Activated CD4-positive, alpha-beta T cell treated with anti-CD3 and anti-CD28 coated beads, Interleukin-2, amount 50 U/mL, for 16 hours (primary cell): Measurements from ENCODE around the gene LRRC19.

Experiments used
- DNase-seq: peaks from one replicate; pipeline ENCODE4 v3.0.0-alpha.2; 2020

LRRC19 gene

DNA sequence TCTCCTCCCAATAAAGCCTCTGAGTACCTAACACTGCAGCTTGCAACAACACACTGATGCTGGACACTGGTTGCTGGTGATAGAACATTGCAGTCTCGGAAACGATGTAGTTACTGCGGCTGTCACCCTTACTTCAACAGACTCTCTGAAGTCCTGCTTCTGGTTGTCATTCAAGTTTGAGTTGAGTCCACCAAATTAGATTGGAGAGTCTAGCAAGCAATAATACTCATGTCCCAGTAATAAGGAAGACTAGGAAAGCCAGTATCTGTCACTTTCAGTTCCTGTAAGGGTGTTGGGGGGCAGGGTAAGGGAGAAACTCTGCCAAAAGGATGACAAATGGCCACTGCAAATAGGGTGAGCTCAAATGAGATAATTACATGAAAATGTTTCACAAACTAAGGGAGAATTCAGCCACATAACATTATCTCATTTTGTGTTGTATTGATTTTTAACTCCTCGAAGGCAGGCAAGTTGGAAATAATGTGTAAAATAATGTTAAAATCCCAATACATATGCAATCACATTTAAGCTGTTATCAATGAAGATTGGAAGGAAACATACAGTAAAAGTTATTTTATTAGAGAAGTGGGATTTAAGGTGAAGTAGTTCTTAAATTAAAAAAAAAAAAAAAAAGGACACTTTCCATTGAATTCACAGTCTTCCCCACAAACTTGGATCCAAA lies 50.1 kb downstream of the LRRC19 start:
- DNase-seq: no peak

DNA sequence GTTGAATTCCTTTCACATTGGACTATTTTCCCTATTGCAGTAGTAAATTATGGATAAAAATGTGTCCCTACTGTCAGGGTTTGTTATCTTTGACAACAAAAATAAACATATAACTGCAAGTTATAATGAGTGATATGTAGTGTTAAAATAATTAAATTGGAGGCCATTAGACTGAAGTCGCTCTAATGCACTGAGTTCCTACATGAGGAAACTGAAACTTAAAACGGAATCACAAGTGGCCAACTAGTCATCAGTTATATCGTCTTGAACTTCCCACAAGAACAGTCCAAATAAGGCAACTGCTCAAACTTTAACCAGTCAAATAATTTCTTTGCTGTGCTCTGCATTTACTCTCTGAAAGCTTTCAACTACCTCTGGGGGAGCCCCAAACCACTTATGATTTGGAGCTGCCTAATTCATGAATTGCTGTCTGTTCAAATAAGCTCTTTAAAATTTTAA lies 51.4 kb downstream of the LRRC19 start:
- peak; percentile 64 for DNase-seq

DNA sequence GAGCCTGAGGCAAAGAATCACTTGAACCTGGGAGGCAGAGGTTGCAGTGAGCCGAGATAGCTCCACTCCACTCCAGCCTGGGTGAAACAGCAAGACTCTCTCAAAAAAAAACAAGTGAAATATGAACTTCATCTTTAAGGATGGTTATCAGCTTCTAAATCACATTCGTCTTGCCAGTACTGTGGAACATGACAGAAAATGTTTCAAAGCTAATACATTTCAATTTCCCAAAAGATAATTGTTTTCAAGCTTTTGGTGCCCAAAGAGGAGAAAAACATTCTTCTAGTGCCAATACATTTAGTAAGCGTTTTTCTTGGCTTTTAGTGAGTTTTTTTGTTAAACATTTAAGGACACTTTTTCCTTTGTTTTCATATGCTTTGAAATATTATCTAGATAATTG lies 53.7 kb downstream of the LRRC19 start:
- DNase-seq: no peak

DNA sequence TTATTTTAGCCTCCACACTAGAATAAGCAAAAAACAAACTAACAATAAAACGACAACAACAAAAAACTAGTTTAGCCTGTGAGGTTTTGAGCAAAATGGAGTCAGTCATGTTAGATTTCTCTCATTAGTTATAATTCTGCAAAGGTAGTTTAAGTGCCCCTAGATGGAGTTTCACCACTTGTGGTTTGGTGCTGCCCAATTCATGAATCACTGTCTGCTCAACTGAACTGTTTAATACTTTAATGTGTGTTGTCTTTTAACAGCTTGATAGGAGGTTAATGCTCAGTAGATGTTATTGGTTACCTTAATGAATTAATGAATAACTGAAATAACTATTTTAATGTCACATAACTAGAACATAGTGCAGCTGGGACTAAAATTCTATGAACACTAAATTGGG lies 55.0 kb downstream of the LRRC19 start:
- DNase-seq: no peak

DNA sequence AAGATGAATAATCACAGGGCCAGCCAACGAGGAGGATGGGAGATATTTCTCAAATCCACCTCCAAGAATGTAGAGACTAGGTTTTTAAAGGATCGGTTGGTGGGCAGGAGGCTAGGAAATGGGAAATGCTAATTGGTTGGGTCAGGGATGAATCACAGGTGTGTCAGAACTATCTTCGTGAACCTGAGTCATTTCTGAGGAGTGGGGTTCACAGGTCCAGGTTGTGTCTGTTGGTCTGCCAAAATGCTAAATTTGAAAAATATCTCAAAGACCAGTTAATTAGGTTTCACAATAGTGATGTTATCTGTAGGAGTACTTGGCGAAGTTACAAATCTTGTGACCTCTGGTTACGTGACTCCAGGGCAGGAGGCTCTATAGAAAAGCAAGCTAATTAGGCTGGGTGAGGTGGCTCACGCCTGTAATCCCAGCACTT lies 55.8 kb downstream of the LRRC19 start:
- no peak for DNase-seq

DNA sequence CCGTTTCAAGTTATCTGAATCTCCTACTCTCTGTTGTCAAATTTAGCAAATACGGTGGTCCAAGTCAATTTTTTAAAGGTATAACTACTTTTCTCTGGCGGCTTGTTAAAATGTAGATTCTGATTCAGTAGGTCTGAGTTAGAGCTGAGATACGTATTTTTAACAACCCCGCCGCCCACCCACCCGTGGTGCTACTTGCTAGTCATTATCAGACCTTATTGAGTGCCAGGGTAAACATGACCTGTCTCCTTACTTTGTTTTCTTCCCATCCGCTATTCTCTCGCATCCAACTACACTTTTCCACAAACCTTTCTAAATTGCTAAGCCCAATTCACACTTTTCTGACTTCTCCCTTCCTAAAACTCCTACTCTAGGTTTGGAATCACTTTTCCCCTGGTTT lies 57.7 kb downstream of the LRRC19 start:
- DNase-seq: no peak

DNA sequence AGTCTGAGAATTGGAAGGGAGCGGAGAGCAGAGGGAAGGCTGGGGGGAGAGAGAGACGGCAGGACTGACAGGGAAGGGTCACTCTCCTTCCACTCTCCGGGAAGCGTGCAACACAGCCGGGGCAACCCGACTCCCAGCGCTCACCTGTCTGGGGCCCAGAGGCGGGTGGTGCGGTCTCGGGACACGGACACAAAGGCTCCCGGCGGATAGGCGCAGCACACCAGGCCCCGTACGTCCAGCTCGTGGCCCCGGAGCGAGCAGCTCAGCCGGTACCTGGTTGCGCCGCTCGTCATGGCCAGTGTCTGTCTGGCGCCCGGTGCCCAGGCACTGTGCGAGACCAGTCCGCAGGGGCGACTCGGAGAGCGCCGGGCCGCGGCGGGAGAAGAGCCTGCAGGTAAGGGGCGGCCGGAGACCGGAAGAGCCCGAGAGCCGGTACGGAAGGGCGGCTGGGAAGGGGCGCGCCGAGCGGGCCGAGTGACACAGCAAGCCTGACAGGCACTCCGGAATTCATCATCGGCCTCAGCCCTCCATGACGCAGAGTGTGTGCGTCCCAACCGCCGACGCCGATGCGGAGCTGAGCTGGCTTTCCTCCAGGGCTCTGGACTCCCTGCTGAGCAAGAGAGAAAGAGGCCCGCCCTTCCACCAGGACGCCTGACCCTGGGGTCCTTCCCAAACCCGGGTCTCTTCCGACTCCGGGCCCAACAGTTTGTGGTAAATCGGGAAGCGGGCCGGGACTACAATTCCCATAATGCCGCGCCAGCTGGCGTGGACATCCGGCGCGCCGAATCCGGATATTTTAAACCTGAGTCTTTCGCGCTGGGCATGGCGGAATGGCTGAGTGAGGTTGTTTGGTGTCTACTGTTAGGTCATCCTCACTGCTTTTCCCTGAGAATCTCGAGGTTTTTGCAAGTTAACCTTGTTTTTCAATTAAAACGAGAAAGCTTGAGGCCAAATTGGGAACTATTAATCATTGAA lies 58.4 kb downstream of the LRRC19 start, which contains the start of gene PLAA:
Gene PLAA (minus strand): TSS at position 490 of the 975 bp plus-strand sequence. CDS start 197 bp downstream, at position 293.
- DNase-seq: peak; percentile 89

DNA sequence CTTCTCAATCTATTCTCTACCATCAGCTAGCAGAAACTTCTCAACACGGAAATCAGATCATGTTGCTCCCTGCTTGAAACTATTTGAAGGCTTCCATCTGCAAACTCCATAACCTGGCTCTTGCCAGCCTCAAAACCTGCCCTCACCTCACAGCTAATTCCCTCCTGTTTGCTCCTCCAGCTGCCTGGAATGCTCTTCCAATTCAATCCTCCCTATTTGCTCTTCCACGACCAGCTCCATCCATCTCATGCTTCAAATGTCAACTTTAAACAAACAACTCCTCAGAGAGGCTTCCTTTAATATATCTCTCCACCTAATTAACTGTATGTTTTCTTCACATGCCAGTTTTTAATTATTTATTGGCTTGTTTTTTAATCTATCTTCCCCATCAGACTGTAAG lies 59.9 kb downstream of the LRRC19 start:
- DNase-seq: no peak
